OCI-LY1 (cell line): Measurements from ENCODE around the gene TMED6.

Source experiments
- H2AFZ ChIP-seq: fragments of 200-600 bp; sonication (generic), shearing (Covaris generic); 2 replicates; pipeline ENCODE4 v1.6.0; 2014; ENCODE audit warnings: antibody characterized with exemption, mild to moderate bottlenecking, low read length
- H3F3A ChIP-seq: fragments of 200-600 bp; sonication (generic), shearing (Covaris generic); 2 replicates; pipeline ENCODE4 v1.6.0; 2014; ENCODE audit warnings: mild to moderate bottlenecking, antibody characterized with exemption, low read length, moderate library complexity; ENCODE audit not compliant: insufficient read depth
- H3K27ac ChIP-seq: fragments of 200-600 bp; sonication (generic); 2 replicates; pipeline ENCODE4 v1.5.1; 2014; ENCODE audit warnings: low read length, mixed run types, mild to moderate bottlenecking, low read depth; ENCODE audit not compliant: poor library complexity, severe bottlenecking
- H3K27me3 ChIP-seq: fragments of 200-600 bp; sonication (generic); 2 replicates; pipeline ENCODE4 v1.6.0; 2014; ENCODE audit warnings: antibody characterized with exemption, mild to moderate bottlenecking, low read length, moderate library complexity; ENCODE audit not compliant: insufficient read depth
- H3K36me3 ChIP-seq: fragments of 200-600 bp; sonication (generic); 2 replicates; pipeline ENCODE4 v1.6.1; 2014; ENCODE audit warnings: mild to moderate bottlenecking, antibody characterized with exemption, low read length, moderate library complexity, mixed read lengths; ENCODE audit not compliant: insufficient read depth
- H3K4me1 ChIP-seq: fragments of 200-600 bp; sonication (generic); 2 replicates; pipeline ENCODE4 v1.5.1; 2014; ENCODE audit warnings: mild to moderate bottlenecking, low read length, moderate library complexity; ENCODE audit not compliant: insufficient read depth, severe bottlenecking
- H3K4me2 ChIP-seq: fragments of 200-600 bp; sonication (generic), shearing (Covaris generic); 2 replicates; pipeline ENCODE4 v1.6.1; 2014; ENCODE audit warnings: low read length
- H3K4me3 ChIP-seq: fragments of 200-600 bp; sonication (generic); 2 replicates; pipeline ENCODE4 v1.5.1; 2014; ENCODE audit warnings: low read length, low read depth, mild to moderate bottlenecking, mixed read lengths; ENCODE audit not compliant: poor library complexity, severe bottlenecking
- H3K79me2 ChIP-seq: fragments of 200-600 bp; shearing (Covaris generic); 2 replicates; pipeline ENCODE4 v1.6.1; 2016; ENCODE audit warnings: mixed run types, low read length, mixed read lengths; ENCODE audit not compliant: insufficient read depth
- H3K9ac ChIP-seq: fragments of 200-600 bp; sonication (generic), shearing (Covaris generic); 2 replicates; pipeline ENCODE4 v1.6.1; 2014; ENCODE audit warnings: mild to moderate bottlenecking, low read length, mixed read lengths
- H3K9me2 ChIP-seq: fragments of 200-600 bp; sonication (generic), shearing (Covaris generic); 2 replicates; pipeline ENCODE4 v1.6.1; 2014; ENCODE audit warnings: low read depth, mild to moderate bottlenecking, low read length, mixed read lengths
- H3K9me3 ChIP-seq: fragments of 200-600 bp; shearing (Covaris generic); 2 replicates; pipeline ENCODE4 v1.6.1; 2014; ENCODE audit warnings: low read length, mixed read lengths
- H4K20me1 ChIP-seq: fragments of 200-600 bp; sonication (generic), shearing (Covaris generic); 2 replicates; pipeline ENCODE4 v1.6.0; 2016; ENCODE audit warnings: mild to moderate bottlenecking, low read length; ENCODE audit not compliant: insufficient read depth
- EZH2 ChIP-seq: fragments of 200-600 bp; sonication (generic), shearing (Covaris generic); IDR thresholded peaks from 2 replicates; pipeline ENCODE4 v1.8.0; 2017; ENCODE audit warnings: borderline replicate concordance, mixed run types, mild to moderate bottlenecking, antibody characterized with exemption, low read length, moderate library complexity, mixed read lengths
- TF ChIP-seq, protein P1 (sequence below): fragments of 200-600 bp; sonication (generic), shearing (Covaris generic); IDR thresholded peaks from 2 replicates; pipeline ENCODE4 v1.5.1; 2017; ENCODE audit warnings: mild to moderate bottlenecking, antibody characterized with exemption, low read length, moderate library complexity, mixed read lengths

TMED6 gene

DNA sequence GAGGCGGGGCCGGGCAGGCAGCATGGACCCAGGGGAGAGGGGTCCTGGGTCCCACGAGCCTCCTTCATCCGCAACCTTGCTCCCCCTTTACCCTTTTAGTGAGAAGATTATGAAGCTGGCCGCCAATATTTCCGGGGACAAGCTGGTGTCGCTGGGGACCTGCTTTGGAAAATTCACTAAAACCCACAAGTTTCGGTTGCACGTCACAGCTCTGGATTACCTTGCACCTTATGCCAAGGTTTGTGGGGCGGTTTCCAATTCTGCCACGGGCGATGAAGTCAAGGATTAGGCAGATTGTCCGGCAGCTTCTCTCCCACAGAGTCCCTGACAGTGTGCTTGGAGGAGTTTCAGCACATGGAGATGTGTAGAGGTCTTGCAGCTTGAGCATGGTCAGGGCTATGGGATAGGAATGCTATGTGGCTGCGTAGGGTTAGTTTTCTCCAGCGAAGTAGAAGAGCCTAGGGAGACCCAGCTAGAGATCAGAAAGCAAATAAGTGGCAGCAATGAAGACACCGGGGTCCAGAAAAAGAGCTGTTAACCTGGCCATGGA lies 11.4 kb downstream of the TMED6 start:
- no peaks in the 10 kb centered on the region for H3K9me3 ChIP-seq
- peak overlapping the region; percentile 95 for H3K4me3 ChIP-seq
- H3K4me2 ChIP-seq = peak overlapping the region; percentile 95
- peak overlapping the region; percentile 38 for H3K27ac ChIP-seq
- H3F3A ChIP-seq = no peaks in the 10 kb centered on the region
- H3K79me2 ChIP-seq = peaks cover 28% of the 10 kb centered on the region
- TF ChIP-seq, protein P1, sequence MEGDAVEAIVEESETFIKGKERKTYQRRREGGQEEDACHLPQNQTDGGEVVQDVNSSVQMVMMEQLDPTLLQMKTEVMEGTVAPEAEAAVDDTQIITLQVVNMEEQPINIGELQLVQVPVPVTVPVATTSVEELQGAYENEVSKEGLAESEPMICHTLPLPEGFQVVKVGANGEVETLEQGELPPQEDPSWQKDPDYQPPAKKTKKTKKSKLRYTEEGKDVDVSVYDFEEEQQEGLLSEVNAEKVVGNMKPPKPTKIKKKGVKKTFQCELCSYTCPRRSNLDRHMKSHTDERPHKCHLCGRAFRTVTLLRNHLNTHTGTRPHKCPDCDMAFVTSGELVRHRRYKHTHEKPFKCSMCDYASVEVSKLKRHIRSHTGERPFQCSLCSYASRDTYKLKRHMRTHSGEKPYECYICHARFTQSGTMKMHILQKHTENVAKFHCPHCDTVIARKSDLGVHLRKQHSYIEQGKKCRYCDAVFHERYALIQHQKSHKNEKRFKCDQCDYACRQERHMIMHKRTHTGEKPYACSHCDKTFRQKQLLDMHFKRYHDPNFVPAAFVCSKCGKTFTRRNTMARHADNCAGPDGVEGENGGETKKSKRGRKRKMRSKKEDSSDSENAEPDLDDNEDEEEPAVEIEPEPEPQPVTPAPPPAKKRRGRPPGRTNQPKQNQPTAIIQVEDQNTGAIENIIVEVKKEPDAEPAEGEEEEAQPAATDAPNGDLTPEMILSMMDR = no peak
- no peak for TF ChIP-seq EZH2
- H3K4me1 ChIP-seq = peaks cover 26% of the 10 kb centered on the region
- H3K9me2 ChIP-seq = no peaks in the 10 kb centered on the region
- H2AFZ ChIP-seq = no peak overlapping the region
- peak overlapping the region; percentile 98 for H3K9ac ChIP-seq
- H4K20me1 ChIP-seq = no peaks in the 10 kb centered on the region
- no peaks in the 10 kb centered on the region for H3K27me3 ChIP-seq
- peaks cover 48% of the 10 kb centered on the region for H3K36me3 ChIP-seq

DNA sequence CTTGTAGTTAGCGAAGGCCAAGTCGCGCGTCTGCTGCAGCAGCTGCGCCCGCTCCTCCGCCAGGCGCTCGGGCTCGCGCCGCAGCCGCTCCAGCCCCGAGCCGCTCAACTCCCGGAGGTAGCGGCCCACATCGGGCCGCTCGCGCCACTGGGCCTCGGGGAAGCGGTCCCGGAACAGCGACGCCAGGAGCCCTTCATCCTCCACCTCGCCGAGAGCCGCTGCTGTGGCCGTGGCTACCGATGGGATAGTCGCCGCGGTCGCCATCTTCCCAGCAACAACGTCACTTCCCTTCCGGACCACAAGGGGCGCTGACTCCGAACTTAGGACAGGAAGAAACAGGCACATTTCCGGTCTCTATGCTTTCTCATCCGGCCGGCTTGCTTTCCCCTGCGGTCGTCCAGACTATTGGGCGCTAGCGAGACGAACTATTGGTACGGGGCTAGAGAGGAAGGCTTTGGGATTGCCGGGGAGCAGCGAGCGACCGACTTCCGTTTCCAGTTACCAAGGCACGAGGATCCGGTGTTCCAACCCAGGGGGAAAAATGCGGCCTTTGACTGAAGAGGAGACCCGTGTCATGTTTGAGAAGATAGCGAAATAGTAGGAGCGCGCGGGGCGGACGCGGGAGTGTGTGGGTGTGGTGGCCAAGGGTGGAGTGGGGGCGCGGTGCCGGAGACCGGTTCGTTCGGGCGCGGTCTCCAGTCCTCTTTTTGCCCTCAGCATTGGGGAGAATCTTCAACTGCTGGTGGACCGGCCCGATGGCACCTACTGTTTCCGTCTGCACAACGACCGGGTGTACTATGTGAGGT lies 12.1 kb downstream of the TMED6 start, which contains the start of the genes COG8 and NIP7:
Gene COG8, minus strand, starts transcription at position 276 of the 806 bp plus-strand sequence. Its CDS starts 12 bp downstream, at position 264.
Gene NIP7, plus strand, starts transcription at position 484 of the 806 bp plus-strand sequence. Its CDS starts 58 bp downstream, at position 542.
- H3K9ac ChIP-seq = peak within 1 kb of the TSS; percentile 98
- peak within 1 kb of the TSS; percentile 52 for H3K27ac ChIP-seq
- H3K36me3 ChIP-seq = peaks cover 55% of the 10 kb centered on the region
- no peaks in the 10 kb centered on the region for H3K9me2 ChIP-seq
- H3K79me2 ChIP-seq = peaks cover 28% of the 10 kb centered on the region
- peak within 1 kb of the TSS; percentile 95 for H3K4me3 ChIP-seq
- peaks cover 26% of the 10 kb centered on the region for H3K4me1 ChIP-seq
- H2AFZ ChIP-seq = no peak within 1 kb of the TSS
- no peaks in the 10 kb centered on the region for H4K20me1 ChIP-seq
- TF ChIP-seq EZH2 = no peak
- TF ChIP-seq, protein P1 = peak; percentile 66
- H3F3A ChIP-seq = no peaks in the 10 kb centered on the region
- peak within 1 kb of the TSS; percentile 95 for H3K4me2 ChIP-seq
- no peaks in the 10 kb centered on the region for H3K27me3 ChIP-seq
- H3K9me3 ChIP-seq = no peaks in the 10 kb centered on the region

GRCh38 chr16:69338557-69339288 lies 12.9 kb downstream of the TMED6 start:
- Histone ChIP-seq H3K79me2 (peaks cover 28% of the 10 kb centered on the region), H3F3A (no peaks in the 10 kb centered on the region), H3K4me2 (peak overlapping the region; percentile 79), H3K4me3 (peak overlapping the region; percentile 95), H2AFZ (no peak overlapping the region), H3K27me3 (no peaks in the 10 kb centered on the region), H3K9me2 (no peaks in the 10 kb centered on the region), H3K9ac (peak overlapping the region; percentile 98), H3K36me3 (peaks cover 56% of the 10 kb centered on the region), H4K20me1 (no peaks in the 10 kb centered on the region), H3K9me3 (no peaks in the 10 kb centered on the region), H3K4me1 (peaks cover 26% of the 10 kb centered on the region), H3K27ac (peak overlapping the region; percentile 52)
- no peak for TF ChIP-seq EZH2
